NCI-H82 treated with DMSO at 0.1 percent for 48 hours (cell line): ENCODE data around the gene TLNRD1.
A peak's percentile ranks its signal among the peaks of the same experiment; 100 is the strongest.

Source experiments
- DNase-seq: peaks from one replicate; lab custom pipeline; 2025; ENCODE audit not compliant: unreplicated experiment; lab: John Stamatoyannopoulos, UW

The TLNRD1 gene

DNA sequence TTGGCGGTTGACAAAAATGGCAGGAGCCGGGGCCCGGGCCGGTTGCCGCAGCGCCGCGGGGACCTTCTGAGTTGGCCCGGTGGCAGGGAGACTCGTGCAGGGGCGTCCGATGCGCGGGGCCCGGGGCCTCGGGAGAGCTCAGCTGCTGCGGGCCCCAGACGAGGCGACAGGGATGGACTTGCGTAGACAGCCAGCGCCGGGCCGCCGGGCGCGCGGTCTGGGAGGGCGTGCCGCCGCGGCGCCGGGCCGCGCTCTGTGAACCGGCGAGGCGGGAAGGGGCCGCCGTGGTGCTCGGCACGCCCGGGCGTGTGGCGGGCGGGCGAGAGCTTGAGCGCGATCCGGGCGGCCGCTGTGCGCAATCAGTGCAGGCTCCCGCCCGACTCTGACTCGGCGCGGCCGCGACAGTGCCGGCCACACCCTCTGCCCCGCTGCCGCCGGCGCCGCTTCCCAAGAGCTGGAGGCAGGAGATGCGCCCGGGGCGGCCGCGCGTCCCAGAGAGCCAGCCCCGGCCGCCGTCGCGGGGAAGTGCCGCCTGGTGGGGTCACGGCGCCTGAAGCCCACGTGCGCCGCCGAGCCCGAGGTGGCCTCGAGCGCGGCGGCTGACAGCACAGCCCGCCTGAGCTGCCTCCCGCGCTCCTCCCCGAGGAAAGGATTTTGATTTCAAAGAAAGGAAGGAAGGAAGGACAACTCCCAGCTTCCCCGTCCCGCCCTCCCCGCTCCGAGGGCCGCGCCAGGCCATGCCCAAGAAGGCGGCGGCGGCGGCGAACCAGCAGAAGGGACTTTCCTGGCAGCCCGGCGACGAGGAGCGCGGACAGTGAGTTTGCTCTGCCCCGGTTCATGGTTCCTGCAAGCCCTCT is 657 bp downstream of the TLNRD1 start:
- DNase-seq = no peak

DNA sequence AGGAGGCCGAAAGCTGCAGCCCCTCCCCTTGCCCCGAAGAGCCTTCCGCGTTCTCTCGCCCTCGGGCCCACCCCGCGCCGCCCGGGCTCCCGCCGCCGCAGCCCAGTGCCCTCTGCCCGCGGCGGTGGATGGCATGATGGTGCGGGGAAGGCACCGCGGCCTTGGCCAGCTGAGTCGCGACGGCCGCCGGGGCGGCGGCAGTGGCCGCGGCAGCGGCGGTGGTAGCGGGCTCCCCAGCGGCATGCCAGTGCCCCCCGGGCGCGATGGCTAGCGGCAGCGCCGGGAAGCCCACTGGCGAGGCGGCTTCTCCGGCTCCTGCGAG is 1.2 kb downstream of the TLNRD1 start:
- DNase-seq = no peak

DNA sequence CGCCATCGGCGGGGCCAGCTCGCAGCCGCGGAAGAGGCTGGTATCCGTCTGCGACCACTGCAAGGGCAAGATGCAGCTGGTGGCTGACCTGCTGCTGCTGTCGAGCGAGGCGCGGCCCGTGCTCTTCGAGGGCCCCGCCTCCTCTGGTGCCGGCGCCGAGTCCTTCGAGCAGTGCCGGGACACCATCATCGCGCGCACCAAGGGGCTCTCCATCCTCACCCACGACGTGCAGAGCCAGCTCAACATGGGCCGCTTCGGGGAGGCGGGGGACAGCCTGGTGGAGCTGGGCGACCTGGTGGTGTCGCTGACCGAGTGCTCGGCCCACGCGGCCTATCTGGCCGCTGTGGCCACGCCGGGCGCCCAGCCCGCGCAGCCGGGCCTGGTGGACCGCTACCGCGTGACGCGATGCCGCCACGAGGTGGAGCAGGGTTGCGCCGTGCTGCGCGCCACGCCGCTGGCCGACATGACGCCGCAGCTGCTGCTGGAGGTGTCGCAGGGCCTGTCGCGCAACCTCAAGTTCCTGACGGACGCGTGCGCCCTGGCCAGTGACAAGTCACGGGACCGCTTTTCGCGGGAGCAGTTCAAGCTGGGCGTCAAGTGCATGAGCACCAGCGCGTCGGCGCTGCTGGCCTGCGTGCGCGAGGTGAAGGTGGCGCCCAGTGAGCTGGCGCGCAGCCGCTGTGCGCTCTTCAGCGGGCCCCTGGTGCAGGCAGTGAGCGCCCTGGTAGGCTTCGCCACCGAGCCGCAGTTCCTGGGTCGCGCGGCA is 1.8 kb downstream of the TLNRD1 start:
- no peak for DNase-seq

DNA sequence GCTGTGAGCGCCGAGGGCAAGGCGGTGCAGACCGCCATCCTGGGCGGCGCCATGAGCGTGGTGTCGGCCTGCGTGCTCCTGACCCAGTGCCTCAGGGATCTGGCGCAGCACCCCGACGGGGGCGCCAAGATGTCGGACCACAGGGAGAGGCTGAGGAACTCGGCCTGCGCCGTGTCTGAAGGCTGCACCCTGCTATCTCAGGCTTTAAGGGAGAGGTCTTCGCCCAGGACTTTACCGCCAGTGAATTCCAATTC is 2.3 kb downstream of the TLNRD1 start:
- DNase-seq = no peak

DNA sequence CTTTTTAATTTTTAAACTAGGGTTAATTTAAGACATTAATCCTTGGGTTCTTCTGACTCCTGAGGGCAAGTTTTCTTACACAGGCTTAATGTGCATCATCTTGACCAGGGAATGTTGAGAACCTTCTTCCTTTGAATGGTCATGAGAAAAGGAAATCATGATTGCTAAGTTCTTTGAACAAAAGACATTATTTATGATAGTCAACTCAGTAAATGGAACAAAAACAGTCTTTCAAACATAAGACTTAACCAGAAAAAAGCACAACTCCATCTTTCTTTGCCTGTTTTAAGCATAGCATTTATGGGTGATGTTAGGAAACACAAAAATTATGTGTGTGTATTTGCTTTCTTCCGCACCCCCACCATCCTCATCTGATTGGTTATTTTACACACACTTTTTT is 5.4 kb downstream of the TLNRD1 start:
- DNase-seq = no peak

- no peak for DNase-seq
Observed at GRCh38 chr15:81007428-81008064, 6.8 kb downstream of the TLNRD1 start.

DNA sequence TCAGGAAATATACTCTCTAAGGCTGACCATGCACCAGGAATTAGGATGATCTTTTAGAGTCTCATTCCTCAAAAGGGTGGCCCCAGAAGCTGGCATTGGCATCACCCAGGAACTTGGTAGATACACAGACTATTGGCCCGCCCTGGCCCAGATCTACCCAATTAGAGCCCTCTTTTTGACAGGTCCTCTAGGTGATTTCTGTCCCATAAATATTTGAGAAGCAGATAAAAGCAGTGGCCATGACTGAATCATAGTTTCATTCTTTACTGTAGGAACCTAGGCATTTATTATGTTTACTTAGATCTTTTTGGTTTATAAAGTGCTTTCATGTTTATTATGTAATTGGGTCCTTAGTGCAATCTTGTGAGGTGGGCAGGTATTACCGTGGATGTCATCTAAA is 7.6 kb downstream of the TLNRD1 start:
- no peak for DNase-seq

DNA sequence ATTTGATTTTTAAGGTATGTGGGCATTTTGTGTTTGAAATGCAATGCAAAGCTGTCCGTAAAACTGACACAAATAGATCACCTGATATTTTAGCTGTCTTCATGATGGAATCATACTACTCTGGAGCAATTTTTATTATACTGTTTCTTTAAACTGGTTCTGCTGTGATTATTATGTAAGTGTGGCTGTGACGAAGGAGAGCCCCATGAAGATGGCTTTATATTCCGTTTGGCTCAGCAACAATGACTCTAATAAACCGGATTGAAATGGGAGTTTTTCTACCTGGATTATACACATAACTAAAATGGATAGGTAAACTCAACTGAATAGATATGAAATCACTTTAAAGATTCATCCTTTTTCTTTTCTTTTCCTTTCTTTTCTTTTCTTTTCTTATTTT is 9.4 kb downstream of the TLNRD1 start:
- no peak for DNase-seq

GRCh38 chr15:81011593-81011992 is 10.9 kb downstream of the TLNRD1 start:
- no peak for DNase-seq

- no peak for DNase-seq
Observed at GRCh38 chr15:81012588-81012987, 11.9 kb downstream of the TLNRD1 start.

- no peak for DNase-seq
Observed at GRCh38 chr15:81013396-81013929, 12.7 kb downstream of the TLNRD1 start.

- DNase-seq = no peak
Observed at GRCh38 chr15:81014446-81015093, 13.8 kb downstream of the TLNRD1 start.

- peak; percentile 4 for DNase-seq
Observed at GRCh38 chr15:81015621-81016488, 15.1 kb downstream of the TLNRD1 start.

GRCh38 chr15:81016489-81017068 is 15.9 kb downstream of the TLNRD1 start:
- DNase-seq = no peak

- DNase-seq = no peak
Observed at GRCh38 chr15:81018197-81018596, 17.5 kb downstream of the TLNRD1 start.

DNA sequence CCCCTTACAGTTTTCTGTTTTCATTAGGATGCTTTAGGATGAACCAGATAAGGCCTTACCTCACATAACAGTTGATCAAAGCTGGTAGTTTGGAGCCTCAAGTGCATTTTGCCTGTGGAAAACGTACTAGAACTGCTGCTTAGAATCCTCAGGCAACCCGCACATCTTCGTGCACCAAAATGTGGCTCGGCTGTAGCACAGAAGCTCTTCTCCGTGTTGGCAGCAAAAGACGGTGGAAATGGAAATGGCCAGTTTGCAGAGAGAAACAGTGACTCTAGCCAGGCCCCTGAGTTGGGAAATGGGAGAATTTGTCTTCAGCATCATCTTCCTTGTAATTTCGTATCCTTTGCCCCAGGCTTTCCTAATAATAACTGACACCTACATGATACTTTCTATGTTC is 20.6 kb downstream of the TLNRD1 start:
- DNase-seq = no peak

GRCh38 chr15:81023483-81024264 is 23.0 kb downstream of the TLNRD1 start:
- DNase-seq = no peak

GRCh38 chr15:81024265-81024872 is 23.6 kb downstream of the TLNRD1 start:
- DNase-seq = no peak

- no peak for DNase-seq
Observed at GRCh38 chr15:81024936-81025335, 24.2 kb downstream of the TLNRD1 start.
